ENCODE measurements around the gene CACNA1C. TPM values are rescaled to one million over a fixed set of nuclear protein-coding genes. Genes with fewer than 3 reads are reported as not detected.

Gene CACNA1C
- total and polyA plus RNA-seq, 2 donors (not counting 1 experiment from before 2014, with no cell fraction given) = 7.6 to 11.4 TPM

GRCh38 chr12:2642176-2642892 is 589.5 kb downstream of the CACNA1C start:
- no peak for DNase-seq (ENCODE audit: low read depth in 2 of 2)
- Histone ChIP-seq H4K20me1 (ENCODE audit: control insufficient read depth, extremely low read depth, insufficient read depth, low read length) (no peaks in the 10 kb centered on the region), H3K27ac (ENCODE audit: insufficient read depth, low read length) (no peak overlapping the region), H2AFZ (ENCODE audit: low read length) (no peak overlapping the region), H3K4me1 (ENCODE audit: control insufficient read depth, extremely low read depth, insufficient read depth, low read length) (peaks cover 15% of the 10 kb centered on the region), H3K79me2 (ENCODE audit: control insufficient read depth, insufficient read depth, low read length) (no peaks in the 10 kb centered on the region), H3K27me3 (ENCODE audit: control insufficient read depth, insufficient read depth, low read length) (no peaks in the 10 kb centered on the region), H3K4me2 (ENCODE audit: extremely low read depth, insufficient read depth, low read length) (no peak overlapping the region), H3K36me3 (ENCODE audit: control insufficient read depth, insufficient read depth, low read length) (no peaks in the 10 kb centered on the region), H3K9me3 (ENCODE audit: control insufficient read depth, insufficient read depth, low read depth, low read length) (no peaks in the 10 kb centered on the region), H3K9ac (ENCODE audit: insufficient read depth, low read length) (no peak overlapping the region), H3K4me3 (replicated peaks in 1 of 4; ENCODE audit: control extremely low read depth in 1 of 4, insufficient read depth in 1 of 4, low read depth in 3 of 4, low read length in 4 of 4) (no peak overlapping the region)
- no peak for TF ChIP-seq CTCF (conservative IDR thresholded peaks at IDR 0.05 in 1 of 2, IDR thresholded peaks at IDR 0.05 in 1 of 2; ENCODE audit: low read depth in 1 of 2, low read length in 2 of 2)
- no peak for TF ChIP-seq EZH2 (IDR thresholded peaks at IDR 0.05; ENCODE audit: low read length, missing control alignments)

- TF ChIP-seq CTCF (conservative IDR thresholded peaks at IDR 0.05 in 1 of 2, IDR thresholded peaks at IDR 0.05 in 1 of 2; ENCODE audit: low read depth in 1 of 2, low read length in 2 of 2) (no peak), EZH2 (IDR thresholded peaks at IDR 0.05; ENCODE audit: low read length, missing control alignments) (no peak)
- no peak overlapping the region for H3K9ac ChIP-seq (ENCODE audit: insufficient read depth, low read length)
- no peak overlapping the region for H3K4me3 ChIP-seq (replicated peaks in 1 of 4; ENCODE audit: control extremely low read depth in 1 of 4, insufficient read depth in 1 of 4, low read depth in 3 of 4, low read length in 4 of 4)
- no peaks in the 10 kb centered on the region for H3K27me3 ChIP-seq (ENCODE audit: control insufficient read depth, insufficient read depth, low read length)
- no peak overlapping the region for H3K27ac ChIP-seq (ENCODE audit: insufficient read depth, low read length)
- H2AFZ ChIP-seq (ENCODE audit: low read length) = no peak overlapping the region
- H3K9me3 ChIP-seq (ENCODE audit: control insufficient read depth, insufficient read depth, low read depth, low read length) = no peaks in the 10 kb centered on the region
- H3K4me2 ChIP-seq (ENCODE audit: extremely low read depth, insufficient read depth, low read length) = no peak overlapping the region
- no peaks in the 10 kb centered on the region for H3K79me2 ChIP-seq (ENCODE audit: control insufficient read depth, insufficient read depth, low read length)
- no peaks in the 10 kb centered on the region for H3K36me3 ChIP-seq (ENCODE audit: control insufficient read depth, insufficient read depth, low read length)
- DNase-seq (ENCODE audit: low read depth in 2 of 2) = no peak
- H4K20me1 ChIP-seq (ENCODE audit: control insufficient read depth, extremely low read depth, insufficient read depth, low read length) = no peaks in the 10 kb centered on the region
- H3K4me1 ChIP-seq (ENCODE audit: control insufficient read depth, extremely low read depth, insufficient read depth, low read length) = peaks cover 15% of the 10 kb centered on the region
Observed at GRCh38 chr12:2642896-2643425, 590.2 kb downstream of the CACNA1C start.

- H3K4me1 ChIP-seq (ENCODE audit: control insufficient read depth, extremely low read depth, insufficient read depth, low read length) = peaks cover 15% of the 10 kb centered on the region
- H3K27me3 ChIP-seq (ENCODE audit: control insufficient read depth, insufficient read depth, low read length) = no peaks in the 10 kb centered on the region
- TF ChIP-seq CTCF (conservative IDR thresholded peaks at IDR 0.05 in 1 of 2, IDR thresholded peaks at IDR 0.05 in 1 of 2; ENCODE audit: low read depth in 1 of 2, low read length in 2 of 2) = no peak
- no peak for TF ChIP-seq EZH2 (IDR thresholded peaks at IDR 0.05; ENCODE audit: low read length, missing control alignments)
- H3K36me3 ChIP-seq (ENCODE audit: control insufficient read depth, insufficient read depth, low read length) = no peaks in the 10 kb centered on the region
- H3K27ac ChIP-seq (ENCODE audit: insufficient read depth, low read length) = no peak overlapping the region
- no peak overlapping the region for H2AFZ ChIP-seq (ENCODE audit: low read length)
- no peaks in the 10 kb centered on the region for H3K79me2 ChIP-seq (ENCODE audit: control insufficient read depth, insufficient read depth, low read length)
- no peaks in the 10 kb centered on the region for H3K9me3 ChIP-seq (ENCODE audit: control insufficient read depth, insufficient read depth, low read depth, low read length)
- no peak for DNase-seq (ENCODE audit: low read depth in 2 of 2)
- H3K9ac ChIP-seq (ENCODE audit: insufficient read depth, low read length) = no peak overlapping the region
- H4K20me1 ChIP-seq (ENCODE audit: control insufficient read depth, extremely low read depth, insufficient read depth, low read length) = no peaks in the 10 kb centered on the region
- no peak overlapping the region for H3K4me2 ChIP-seq (ENCODE audit: extremely low read depth, insufficient read depth, low read length)
- no peak overlapping the region for H3K4me3 ChIP-seq (replicated peaks in 1 of 4; ENCODE audit: control extremely low read depth in 1 of 4, insufficient read depth in 1 of 4, low read depth in 3 of 4, low read length in 4 of 4)
Observed at GRCh38 chr12:2643576-2644135, 590.9 kb downstream of the CACNA1C start.
